OCI-M2 (cell line): Measurements from ENCODE around the gene ECE1.
"Not testable (repeated sequence)": the region's sequence is repeated elsewhere in the genome, so short reads cannot be mapped to it uniquely, and the experiment has no call there.

Experiments
- DNase-seq: peaks from one replicate; lab custom pipeline; 2025; ENCODE audit not compliant: unreplicated experiment; lab: John Stamatoyannopoulos, UW

The ECE1 gene

DNA sequence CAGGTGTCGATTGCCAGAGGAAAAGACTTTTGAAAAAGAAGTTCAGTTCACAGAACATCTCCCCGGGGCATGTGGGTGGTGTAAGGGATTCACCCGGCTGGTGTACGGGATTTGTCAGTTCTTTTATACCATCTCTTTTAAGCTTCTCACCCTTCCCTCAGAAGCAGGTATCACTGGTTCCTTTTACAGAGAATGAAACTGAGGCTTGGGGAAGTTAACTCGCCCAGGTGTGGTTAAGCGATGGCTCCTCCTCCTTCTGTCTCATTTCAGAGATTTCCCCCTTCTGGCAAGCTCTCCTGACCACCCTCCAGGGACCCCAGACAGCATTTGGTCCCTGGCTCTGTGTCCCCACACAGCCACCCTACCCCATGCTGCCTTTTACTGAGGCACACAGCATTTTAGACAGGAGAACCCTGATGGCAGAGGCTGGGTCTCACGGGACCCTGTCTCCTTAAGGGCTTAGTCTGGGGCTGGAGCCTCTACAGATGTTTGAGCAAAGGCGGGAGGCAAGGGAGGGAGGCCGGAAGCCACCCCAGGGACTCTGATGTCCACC, 2.8 kb upstream of the ECE1 start:
- DNase-seq, result no peak

GRCh38 chr1:21292503-21292983, 2.3 kb upstream of the ECE1 start:
- DNase-seq, result no peak

- DNase-seq, result no peak
These were observed 1.7 kb upstream of the ECE1 start for GRCh38 chr1:21291964-21292363.

- DNase-seq, result no peak
These were observed 921 bp upstream of the ECE1 start for GRCh38 chr1:21291184-21291583.

DNA sequence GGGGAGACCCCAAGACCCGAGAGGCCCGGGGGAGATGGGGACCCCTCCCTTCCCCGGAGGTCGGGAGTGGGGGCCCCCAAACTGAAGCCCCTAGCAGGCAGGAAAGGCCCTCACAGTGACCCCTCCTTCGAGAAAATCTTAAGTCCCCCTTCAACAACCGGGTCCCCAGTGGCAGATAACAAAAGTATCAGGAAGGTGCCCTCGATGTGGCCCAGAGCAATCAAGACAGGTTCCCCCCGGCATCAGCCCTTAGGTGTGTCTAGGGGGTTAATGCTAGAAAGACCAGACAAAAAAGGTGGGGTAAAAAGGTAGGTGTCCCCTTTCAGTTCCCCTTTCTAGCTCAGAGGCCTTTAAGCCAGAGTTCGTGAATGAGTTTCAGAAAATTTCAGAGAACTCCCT, 282 bp upstream of the ECE1 start:
- no peak for DNase-seq

GRCh38 chr1:21289127-21289526, 1.1 kb downstream of the ECE1 start:
- no peak for DNase-seq

DNA sequence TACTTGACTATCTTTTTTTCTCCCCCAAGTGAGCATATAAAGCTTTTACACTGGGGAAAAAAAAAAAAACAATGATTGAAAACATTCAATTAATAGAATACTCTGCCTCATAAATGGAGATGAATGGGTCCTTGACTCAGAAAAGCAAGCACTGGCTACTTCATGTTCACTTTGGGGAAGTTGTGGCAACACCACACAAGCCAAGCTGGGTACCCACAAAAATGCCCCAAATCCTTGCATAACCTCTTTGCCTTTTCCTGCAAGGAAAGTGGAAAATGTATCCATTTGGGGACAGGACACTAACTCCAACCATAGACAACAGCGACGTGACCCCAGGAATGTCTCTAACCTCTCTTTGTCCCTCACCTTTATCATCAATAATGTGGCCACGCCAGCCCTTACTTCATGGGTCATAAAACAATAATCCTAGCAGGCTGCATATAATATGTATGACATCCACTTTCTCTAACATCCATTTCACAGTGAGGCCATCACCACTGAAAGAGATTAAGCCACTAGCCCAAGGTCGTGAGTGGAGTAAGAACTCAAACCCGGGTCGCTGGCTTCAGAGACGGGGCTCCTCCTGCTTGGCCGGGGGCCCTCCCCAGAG, 2.3 kb downstream of the ECE1 start:
- DNase-seq, result no peak

- not testable (repeated sequence) for DNase-seq
These were observed 4.9 kb downstream of the ECE1 start for GRCh38 chr1:21285386-21285785.

- no peak for DNase-seq
These were observed 5.2 kb downstream of the ECE1 start for GRCh38 chr1:21285055-21285372.

DNA sequence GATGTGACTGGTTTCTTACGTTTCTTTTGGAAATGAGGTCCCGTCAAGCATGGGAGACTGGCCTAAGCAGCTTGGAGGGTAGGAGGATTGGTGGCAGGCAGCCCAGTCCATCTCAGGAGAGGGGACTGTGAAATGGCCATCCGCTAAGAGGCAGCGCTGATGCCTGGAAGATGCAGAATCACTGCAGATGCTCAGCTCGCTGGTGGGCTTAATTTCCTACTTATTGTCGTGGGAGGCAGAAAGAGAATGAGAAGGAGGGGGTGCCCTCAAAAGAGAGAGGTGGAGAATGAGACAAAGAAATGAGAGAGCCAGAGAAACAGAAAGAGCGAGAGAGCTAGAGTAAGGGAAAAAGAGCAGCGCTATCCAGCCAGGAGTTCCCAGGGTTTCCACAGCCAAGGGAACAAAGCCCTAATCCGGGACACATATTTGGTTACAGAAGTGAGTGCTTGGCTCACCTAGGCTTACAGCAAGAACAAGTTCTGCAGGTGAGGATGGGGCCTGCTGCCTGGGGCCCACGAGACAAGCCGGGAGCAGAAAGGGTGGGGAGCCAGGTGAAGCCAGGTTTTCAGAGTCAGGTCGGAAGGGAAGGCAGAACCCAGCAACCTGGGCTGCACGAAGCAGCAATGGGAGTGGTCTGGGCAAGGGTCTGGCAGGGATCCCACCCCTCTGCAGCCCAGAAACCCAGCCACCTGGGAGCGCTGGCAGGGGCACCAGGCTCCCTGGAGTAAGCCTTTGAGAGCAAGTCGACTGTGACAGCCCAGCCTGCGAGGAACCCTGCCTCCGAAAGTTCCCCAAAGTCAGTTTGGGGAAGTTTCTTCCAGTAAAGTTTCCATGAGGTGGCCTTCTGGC, 5.8 kb downstream of the ECE1 start:
- no peak for DNase-seq

- no peak for DNase-seq
These were observed 6.7 kb downstream of the ECE1 start for GRCh38 chr1:21283524-21283923.

GRCh38 chr1:21282020-21282419, 8.2 kb downstream of the ECE1 start:
- not testable (repeated sequence) for DNase-seq

DNA sequence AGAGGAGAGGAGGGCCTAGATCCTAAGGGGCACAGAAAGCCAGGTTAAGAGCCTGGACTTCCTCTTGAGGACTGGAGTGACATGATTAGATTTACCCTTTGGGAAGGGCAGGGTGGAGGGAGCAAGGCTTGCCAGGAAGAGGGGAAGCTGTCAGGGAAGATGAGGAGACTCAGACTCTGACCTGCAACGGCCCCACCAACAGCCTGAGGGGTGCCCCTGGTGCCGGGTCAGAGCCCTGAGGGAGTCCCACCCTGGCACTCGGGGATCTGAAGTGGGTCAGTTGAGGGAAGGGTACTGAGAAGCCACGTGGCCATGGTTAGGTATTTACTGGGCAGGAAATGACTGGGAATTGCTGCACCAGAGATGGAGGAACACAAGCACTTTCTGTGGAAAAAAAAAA, 9.8 kb downstream of the ECE1 start:
- no peak for DNase-seq

- no peak for DNase-seq
These were observed 10.2 kb downstream of the ECE1 start for GRCh38 chr1:21280011-21280471.

GRCh38 chr1:21278860-21279845, 11.1 kb downstream of the ECE1 start:
- DNase-seq, result no peak

DNA sequence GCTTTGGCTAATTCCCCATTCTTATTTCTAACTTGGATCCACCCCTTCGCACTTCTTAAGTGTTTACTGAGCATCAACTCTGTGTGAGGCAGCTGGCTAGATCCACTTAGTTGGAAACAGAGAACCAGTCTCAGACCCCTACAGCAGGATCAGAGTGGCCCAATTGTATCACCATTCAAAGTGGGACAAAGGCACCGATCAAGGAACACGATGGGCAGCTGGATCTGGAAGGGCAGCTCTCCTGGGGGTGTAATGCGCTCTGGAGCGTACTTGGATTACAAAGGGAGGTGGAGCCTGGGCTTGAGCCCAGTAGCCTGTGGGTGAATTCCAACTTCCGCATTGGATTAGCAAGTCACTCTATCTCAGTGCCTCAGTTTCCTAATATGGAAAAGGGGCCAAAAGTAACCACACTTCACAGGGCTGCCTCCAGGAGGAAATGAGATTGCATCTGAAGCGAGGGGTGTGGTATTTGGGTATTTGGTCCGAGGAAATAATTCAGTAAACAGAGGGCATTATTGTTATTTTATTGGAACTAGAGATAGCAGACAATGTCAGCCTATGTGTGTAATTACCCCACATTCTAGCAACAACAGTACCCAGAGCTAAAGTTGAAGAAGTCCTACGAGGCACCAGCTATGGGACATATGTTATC, 11.9 kb downstream of the ECE1 start:
- no peak for DNase-seq

DNA sequence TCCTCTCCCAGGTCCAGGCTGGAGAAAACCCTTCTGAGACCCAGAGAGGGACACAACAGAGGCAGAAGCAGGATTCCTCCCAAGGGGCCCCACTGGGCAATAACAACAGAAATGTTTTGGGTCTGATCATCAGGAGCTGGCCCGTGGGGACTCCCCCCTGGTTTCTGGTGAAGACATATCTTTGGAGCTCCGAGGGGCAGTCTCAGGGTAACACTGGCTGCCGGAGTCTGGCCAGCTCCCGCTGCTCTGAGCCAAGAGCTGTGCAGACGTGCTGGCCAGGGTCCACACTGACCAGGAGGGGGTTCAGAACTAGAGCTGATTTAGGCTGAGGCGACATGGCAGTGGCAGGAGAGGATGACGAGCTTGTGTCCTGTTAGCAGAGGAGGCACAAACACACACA, 13.1 kb downstream of the ECE1 start:
- DNase-seq, result no peak

- no peak for DNase-seq
These were observed 17.7 kb downstream of the ECE1 start for GRCh38 chr1:21272540-21272939.

DNA sequence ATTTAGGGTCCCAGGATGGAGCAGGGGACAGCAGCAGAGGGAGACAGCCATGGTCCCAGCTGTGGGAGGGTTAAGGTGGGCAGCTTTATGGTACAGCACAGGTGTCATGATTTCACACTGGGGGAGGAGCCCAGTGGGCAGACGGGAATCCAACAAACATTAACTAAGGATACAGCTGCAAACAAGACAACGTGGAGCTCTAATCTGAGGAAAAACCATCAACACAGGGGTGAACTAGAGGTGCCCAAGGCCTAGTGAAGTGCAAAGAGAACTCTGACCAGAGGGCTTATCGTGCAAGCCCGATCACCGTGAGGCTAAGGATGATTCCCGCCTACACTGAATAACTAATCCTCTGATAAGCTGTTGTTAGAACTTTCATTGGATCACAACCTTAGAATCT, 18.7 kb downstream of the ECE1 start:
- DNase-seq, result no peak

- no peak for DNase-seq
These were observed 20.1 kb downstream of the ECE1 start for GRCh38 chr1:21270086-21270689.
